ENCODE results near the gene CRY1. TPM values are rescaled to one million over a fixed set of nuclear protein-coding genes. Genes with fewer than 3 reads are reported as not detected.

Gene CRY1
- total RNA-seq, 4 donors from 2014 or later, result 32.4 to 64.4 (median 47.6) TPM

- no peak for DNase-seq
- Histone ChIP-seq H3K4me1 (peaks cover 0 to 56% (median 5%) of the 10 kb centered on the region in 4 donors), H3K36me3 (peaks cover 0 to 7% (median 0%) of the 10 kb centered on the region in 3 donors), H3K27ac (peak overlapping the region in 2 of 4 donors; percentile 38 to 55), H3K27me3 (no peaks in the 10 kb centered on the region), H3K9me3 (no peaks in the 10 kb centered on the region), H3K4me3 (no peak overlapping the region)
- TF ChIP-seq, protein P1, sequence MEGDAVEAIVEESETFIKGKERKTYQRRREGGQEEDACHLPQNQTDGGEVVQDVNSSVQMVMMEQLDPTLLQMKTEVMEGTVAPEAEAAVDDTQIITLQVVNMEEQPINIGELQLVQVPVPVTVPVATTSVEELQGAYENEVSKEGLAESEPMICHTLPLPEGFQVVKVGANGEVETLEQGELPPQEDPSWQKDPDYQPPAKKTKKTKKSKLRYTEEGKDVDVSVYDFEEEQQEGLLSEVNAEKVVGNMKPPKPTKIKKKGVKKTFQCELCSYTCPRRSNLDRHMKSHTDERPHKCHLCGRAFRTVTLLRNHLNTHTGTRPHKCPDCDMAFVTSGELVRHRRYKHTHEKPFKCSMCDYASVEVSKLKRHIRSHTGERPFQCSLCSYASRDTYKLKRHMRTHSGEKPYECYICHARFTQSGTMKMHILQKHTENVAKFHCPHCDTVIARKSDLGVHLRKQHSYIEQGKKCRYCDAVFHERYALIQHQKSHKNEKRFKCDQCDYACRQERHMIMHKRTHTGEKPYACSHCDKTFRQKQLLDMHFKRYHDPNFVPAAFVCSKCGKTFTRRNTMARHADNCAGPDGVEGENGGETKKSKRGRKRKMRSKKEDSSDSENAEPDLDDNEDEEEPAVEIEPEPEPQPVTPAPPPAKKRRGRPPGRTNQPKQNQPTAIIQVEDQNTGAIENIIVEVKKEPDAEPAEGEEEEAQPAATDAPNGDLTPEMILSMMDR (IDR thresholded peaks at IDR 0.05), result no peak
- no peak for TF ChIP-seq POLR2A (IDR thresholded peaks at IDR 0.05)
These were observed 116.7 kb downstream of the CRY1 start for GRCh38 chr12:106976668-106977067.

DNA sequence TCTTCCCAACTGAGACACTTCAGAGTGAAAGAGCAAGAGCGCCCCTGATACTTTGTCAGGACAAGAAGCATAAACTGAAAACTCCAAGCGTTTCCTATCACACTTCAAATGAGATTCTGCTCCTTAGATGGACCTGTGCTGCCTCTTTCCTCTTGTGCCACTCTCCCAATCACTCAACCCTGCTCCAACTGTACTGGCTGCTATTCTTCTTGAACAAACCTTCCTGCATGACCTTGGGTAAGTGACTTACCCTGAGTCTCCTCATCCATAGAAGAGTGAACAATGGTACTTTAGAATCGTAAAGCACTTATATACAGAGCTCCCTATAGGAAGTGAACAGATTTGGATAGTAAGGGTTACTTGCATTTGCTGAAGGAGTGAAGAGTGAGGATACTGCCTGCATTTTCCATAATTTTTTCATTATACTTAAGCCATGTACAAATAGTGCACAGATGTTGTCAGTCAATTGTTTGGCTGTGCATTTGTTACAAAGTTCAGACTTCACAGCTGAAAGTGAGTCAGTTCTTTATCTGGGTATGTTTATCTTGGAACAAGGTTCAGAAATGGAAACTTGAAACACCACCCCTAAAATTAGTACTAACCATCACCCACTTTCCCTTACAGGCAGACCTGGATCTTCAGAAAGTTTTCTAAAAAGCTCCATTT is 117.2 kb downstream of the CRY1 start:
- no peak for DNase-seq
- Histone ChIP-seq H3K27me3 (no peaks in the 10 kb centered on the region), H3K36me3 (peaks cover 0 to 12% (median 0%) of the 10 kb centered on the region in 3 donors), H3K4me3 (no peak overlapping the region), H3K4me1 (peaks cover 0 to 56% (median 5%) of the 10 kb centered on the region in 4 donors), H3K27ac (peak overlapping the region in 3 of 4 donors; percentile 12 to 55 (median 38)), H3K9me3 (no peaks in the 10 kb centered on the region)
- no peak for TF ChIP-seq POLR2A (IDR thresholded peaks at IDR 0.05)
- TF ChIP-seq, protein P1 (IDR thresholded peaks at IDR 0.05), result no peak

DNA sequence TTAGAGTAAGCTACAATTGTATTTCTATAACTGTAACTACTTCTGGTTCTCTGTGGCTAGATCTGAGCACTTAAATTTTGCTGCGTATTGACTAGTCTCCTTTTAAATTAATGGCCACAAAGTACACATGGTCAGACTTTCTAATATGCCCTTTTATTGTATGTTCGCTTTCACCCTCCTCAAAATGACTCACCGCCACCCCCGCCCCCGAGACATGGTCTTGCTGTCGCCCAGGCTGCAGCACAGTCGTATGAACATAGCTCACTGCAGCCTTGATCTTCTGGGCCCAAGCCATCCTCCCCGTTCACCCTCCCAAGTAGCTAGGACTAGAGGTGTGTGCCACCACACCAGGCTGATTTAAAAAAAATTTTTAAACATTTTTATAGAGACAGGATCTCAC is 118.3 kb downstream of the CRY1 start:
- no peak for DNase-seq
- peaks cover 0 to 23% (median 0%) of the 10 kb centered on the region in 3 donors for H3K36me3 ChIP-seq
- peaks cover 0 to 56% (median 5%) of the 10 kb centered on the region in 4 donors for H3K4me1 ChIP-seq
- H3K9me3 ChIP-seq, result no peaks in the 10 kb centered on the region
- peak overlapping the region in 2 of 4 donors; percentile 38 to 55 for H3K27ac ChIP-seq
- no peak for TF ChIP-seq POLR2A (IDR thresholded peaks at IDR 0.05)
- TF ChIP-seq, protein P1 (IDR thresholded peaks at IDR 0.05), result no peak
- H3K4me3 ChIP-seq, result no peak overlapping the region
- H3K27me3 ChIP-seq, result no peaks in the 10 kb centered on the region

GRCh38 chr12:106974511-106974910 is 118.8 kb downstream of the CRY1 start:
- TF ChIP-seq POLR2A (IDR thresholded peaks at IDR 0.05), result no peak
- TF ChIP-seq, protein P1 (IDR thresholded peaks at IDR 0.05), result no peak
- peaks cover 0 to 56% (median 5%) of the 10 kb centered on the region in 4 donors for H3K4me1 ChIP-seq
- H3K27ac ChIP-seq, result peak overlapping the region in 2 of 4 donors; percentile 1 to 55
- DNase-seq, result no peak
- H3K27me3 ChIP-seq, result no peaks in the 10 kb centered on the region
- H3K9me3 ChIP-seq, result no peaks in the 10 kb centered on the region
- H3K4me3 ChIP-seq, result no peak overlapping the region
- H3K36me3 ChIP-seq, result peaks cover 0 to 25% (median 0%) of the 10 kb centered on the region in 3 donors

DNA sequence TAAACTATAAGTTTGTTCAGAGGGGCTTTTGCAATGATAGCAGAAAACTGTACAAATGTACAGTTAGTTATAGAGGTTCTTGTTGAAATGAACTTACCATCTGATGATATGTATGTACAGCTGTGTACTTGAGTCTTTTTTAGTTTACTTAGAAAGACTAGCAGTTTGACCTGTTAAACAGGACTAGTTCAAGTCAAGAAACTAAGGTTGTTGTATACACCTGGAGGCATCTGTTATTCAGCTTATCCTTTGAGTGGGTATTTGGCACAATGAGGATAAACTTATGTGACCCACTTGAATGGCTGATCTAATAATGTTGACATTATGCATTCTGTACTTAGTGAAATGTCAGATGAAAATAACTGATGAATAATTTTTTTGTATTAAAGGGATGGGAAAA is 119.8 kb downstream of the CRY1 start:
- H3K4me3 ChIP-seq, result no peak overlapping the region
- no peak for TF ChIP-seq POLR2A (IDR thresholded peaks at IDR 0.05)
- TF ChIP-seq, protein P1 (IDR thresholded peaks at IDR 0.05), result no peak
- H3K4me1 ChIP-seq, result peaks cover 0 to 53% (median 5%) of the 10 kb centered on the region in 4 donors
- peaks cover 0 to 31% (median 0%) of the 10 kb centered on the region in 3 donors for H3K36me3 ChIP-seq
- no peaks in the 10 kb centered on the region for H3K27me3 ChIP-seq
- H3K9me3 ChIP-seq, result no peaks in the 10 kb centered on the region
- DNase-seq, result no peak
- no peak overlapping the region for H3K27ac ChIP-seq
